HCT116 (cell line): ENCODE data around the gene GLT6D1. TPM values are rescaled to one million over a fixed set of nuclear protein-coding genes. Genes with fewer than 3 reads are reported as not detected.

Source experiments
- ATAC-seq: fragments of 200-7000 bp; cut with Tn5 transposase; 2 replicates; pipeline ENCODE4 v1.9.1; 2020; ENCODE audit warnings: mild to moderate bottlenecking, moderate library complexity
- BruUV-seq: library from RNA; stranded (reverse); fragments of 400-500 nt; replicated peaks from 2 replicates; lab custom pipeline; 2021; lab: Mats Ljungman, UMichigan
- CTCF ChIA-PET: fragments of 300-600 bp; sonication (Branson Sonifier 250); formaldehyde crosslinking; loops from one replicate; lab custom pipeline; 2021; ENCODE audit warnings: antibody characterized with exemption; lab: Charles Lee
- POLR2A ChIA-PET: fragments of 300-600, 350-600 bp; sonication (Branson Sonifier 250); formaldehyde crosslinking; loops from one replicate; lab custom pipeline; 2021; ENCODE audit warnings: antibody characterized with exemption; lab: Charles Lee
- RAD21 ChIA-PET, 2 experiments: fragments of 300-600 bp; sonication (Branson Sonifier 250); formaldehyde crosslinking; loops; one replicate each; lab custom pipeline; 2023; ENCODE audit warnings: low total read pairs in 2 of 2; ENCODE audit not compliant: uncharacterized antibody in 2 of 2, unreplicated experiment in 2 of 2, low non-redundant PET in 1 of 2; lab: Charles Lee
- DNase-seq: peaks from one replicate; pipeline ENCODE4 v3.0.0-alpha.2; 2010; ENCODE audit warnings: low read depth, low spot score
- H2AFZ ChIP-seq: fragments of 200-600 bp; shearing (Covaris generic), sonication (generic); 2 replicates; pipeline ENCODE4 v1.6.1; 2017; ENCODE audit warnings: low read depth, mixed run types, mixed read lengths, antibody characterized with exemption, low read length; ENCODE audit not compliant: poor library complexity, severe bottlenecking
- H3K27ac ChIP-seq: 2 replicates; pipeline ENCODE4 v1.5.1; 2012; ENCODE audit warnings: low read depth, low read length
- H3K27me3 ChIP-seq: fragments of 200-600 bp; sonication (generic); 2 replicates; pipeline ENCODE4 v1.6.1; 2016; ENCODE audit warnings: mixed run types, low read length, mixed read lengths; ENCODE audit not compliant: insufficient read depth
- H3K36me3 ChIP-seq, 2 experiments: fragments of 200-500 bp in 1 of 2; fragments of 200-600 bp in 1 of 2; sonication (Bioruptor generic) in 1 of 2; sonication (generic) in 1 of 2; 2 replicates each; pipeline versions ENCODE4 v1.5.1 to v1.6.1; 2014 to 2016; ENCODE audit warnings: low read length in 2 of 2, inconsistent platforms in 1 of 2, mixed read lengths in 1 of 2, mixed run types in 1 of 2; ENCODE audit not compliant: insufficient read depth in 2 of 2, control insufficient read depth in 1 of 2
- H3K4me1 ChIP-seq, 2 experiments: fragments of 200-600 bp in 1 of 2; sonication (generic) in 1 of 2; 2 replicates each; pipeline versions ENCODE4 v1.5.1 to v1.6.1; 2012 to 2017; ENCODE audit warnings: low read length in 2 of 2, inconsistent platforms in 1 of 2, mild to moderate bottlenecking in 1 of 2, mixed read lengths in 1 of 2, mixed run types in 1 of 2, moderate library complexity in 1 of 2; ENCODE audit not compliant: insufficient read depth in 2 of 2, control insufficient read depth in 1 of 2
- H3K4me2 ChIP-seq: fragments of 200-600 bp; sonication (generic); 2 replicates; pipeline ENCODE4 v1.6.1; 2017; ENCODE audit warnings: mixed run types, low read length, mixed read lengths
- H3K4me3 ChIP-seq, 2 experiments: fragments of 200-600 bp in 1 of 2; sonication (generic) in 1 of 2; replicated peaks in 1 of 2; 2 replicates each; pipeline ENCODE4 v1.5.1; 2011 to 2016; ENCODE audit warnings: low read length in 2 of 2, control low read depth in 1 of 2, low read depth in 1 of 2, mild to moderate bottlenecking in 1 of 2, mixed read lengths in 1 of 2, mixed run types in 1 of 2
- H3K79me2 ChIP-seq: fragments of 200-600 bp; sonication (generic); 2 replicates; pipeline ENCODE4 v1.6.1; 2017; ENCODE audit warnings: mild to moderate bottlenecking, mixed run types, low read length, moderate library complexity, mixed read lengths; ENCODE audit not compliant: insufficient read depth
- H3K9ac ChIP-seq: fragments of 200-600 bp; sonication (generic); 2 replicates; pipeline ENCODE4 v1.6.1; 2016; ENCODE audit warnings: low read length, mixed read lengths
- H3K9me2 ChIP-seq: fragments of 200-600 bp; sonication (generic), shearing (Covaris generic); 2 replicates; pipeline ENCODE4 v1.6.1; 2017; ENCODE audit warnings: mixed run types, mild to moderate bottlenecking, moderate library complexity; ENCODE audit not compliant: insufficient read depth
- H3K9me3 ChIP-seq, 2 experiments: fragments of 200-500 bp in 1 of 2; fragments of 200-600 bp in 1 of 2; sonication (Bioruptor generic) in 1 of 2; sonication (generic) in 1 of 2; 2 replicates each; pipeline ENCODE4 v1.6.1; 2014 to 2017; ENCODE audit warnings: low read length in 2 of 2, mixed read lengths in 2 of 2, inconsistent platforms in 1 of 2, low read depth in 1 of 2, mild to moderate bottlenecking in 1 of 2, mixed run types in 1 of 2, moderate library complexity in 1 of 2; ENCODE audit not compliant: control insufficient read depth in 1 of 2, insufficient read depth in 1 of 2
- H4K20me1 ChIP-seq: fragments of 200-600 bp; sonication (generic), shearing (Covaris generic); 2 replicates; pipeline ENCODE4 v1.6.1; 2017; ENCODE audit warnings: mixed run types, mild to moderate bottlenecking, moderate library complexity; ENCODE audit not compliant: insufficient read depth
- CEBPB ChIP-seq: IDR thresholded peaks from 2 replicates; pipeline ENCODE4 v1.6.1; 2012; ENCODE audit warnings: low read depth
- CTCF ChIP-seq, 3 experiments: fragments of 200-600 bp in 1 of 3; sonication (generic) in 1 of 3; IDR thresholded peaks in 2 of 3; conservative IDR thresholded peaks in 1 of 3; 2 replicates each; pipeline ENCODE4 v1.5.1; 2012 to 2017; ENCODE audit warnings: low read depth in 2 of 3, low read length in 2 of 3, antibody characterized with exemption in 1 of 3, borderline replicate concordance in 1 of 3, control low read depth in 1 of 3, mild to moderate bottlenecking in 1 of 3, mixed read lengths in 1 of 3, mixed run types in 1 of 3, moderate library complexity in 1 of 3; ENCODE audit not compliant: insufficient read depth in 1 of 3
- EGR1 ChIP-seq: IDR thresholded peaks from 2 replicates; pipeline ENCODE4 v1.6.1; 2012; ENCODE audit warnings: low read depth
- ELF1 ChIP-seq: IDR thresholded peaks from 2 replicates; pipeline ENCODE4 v1.6.1; 2012; ENCODE audit warnings: low read depth, borderline replicate concordance
- EZH2 ChIP-seq: fragments of 200-600 bp; sonication (generic); IDR thresholded peaks from 2 replicates; pipeline ENCODE4 v1.6.1; 2017; ENCODE audit warnings: antibody characterized with exemption, mixed run types
- EZH2phosphoT487 ChIP-seq: fragments of 200-600 bp; IDR thresholded peaks from 2 replicates; pipeline ENCODE4 v1.6.1; 2018; ENCODE audit warnings: antibody characterized with exemption, borderline replicate concordance
- FOSL1 ChIP-seq: IDR thresholded peaks from 2 replicates; pipeline ENCODE4 v1.6.1; 2012; ENCODE audit warnings: low read depth
- JUND ChIP-seq: IDR thresholded peaks from 2 replicates; pipeline ENCODE4 v1.6.1; 2012
- POLR2A ChIP-seq: IDR thresholded peaks from 2 replicates; pipeline ENCODE4 v1.7.0; 2011; ENCODE audit warnings: borderline replicate concordance; ENCODE audit not compliant: insufficient read depth, insufficient read length; ENCODE audit errors: extremely low read depth
- POLR2AphosphoS5 ChIP-seq: IDR thresholded peaks from 2 replicates; pipeline ENCODE4 v1.6.1; 2011; ENCODE audit warnings: mild to moderate bottlenecking, low read depth, low read length, moderate library complexity
- REST ChIP-seq: IDR thresholded peaks from 2 replicates; pipeline ENCODE4 v1.6.1; 2012; ENCODE audit warnings: low read depth
- SP1 ChIP-seq: IDR thresholded peaks from 2 replicates; pipeline ENCODE4 v1.6.1; 2012; ENCODE audit warnings: low read depth
- TCF7L2 ChIP-seq: IDR thresholded peaks from 2 replicates; pipeline ENCODE4 v1.7.0; 2011; ENCODE audit warnings: borderline replicate concordance, inconsistent platforms; ENCODE audit not compliant: insufficient read depth, insufficient read length; ENCODE audit errors: extremely low read depth
- YY1 ChIP-seq: IDR thresholded peaks from 2 replicates; pipeline ENCODE4 v1.6.1; 2011; ENCODE audit warnings: low read length, low read depth, moderate library complexity, mild to moderate bottlenecking; ENCODE audit not compliant: insufficient replicate concordance; ENCODE audit errors: extremely low read depth
- ZFX ChIP-seq: fragments of 450-650 bp; IDR thresholded peaks from 2 replicates; pipeline ENCODE4 v1.6.1; 2017
- intact Hi-C: fragments of 100-400 bp; cut with micrococcal nuclease; formaldehyde crosslinking; loops from 2 replicates; pipeline ENCODE4 v1.10.0; 2022
- total RNA-seq: library from RNA; stranded (reverse); gene quantifications from one replicate; pipeline ENCODE4 v1.2.1, GENCODE V29; 2021; ENCODE audit not compliant: unreplicated experiment
- TF ChIP-seq, protein P1 (sequence below): IDR thresholded peaks from 2 replicates; pipeline ENCODE4 v1.6.1; 2012
- TF ChIP-seq, protein P2 (sequence below): IDR thresholded peaks from 2 replicates; pipeline ENCODE4 v1.6.1; 2011; ENCODE audit warnings: mild to moderate bottlenecking, low read length, moderate library complexity; ENCODE audit not compliant: insufficient replicate concordance; ENCODE audit errors: extremely low read depth
- TF ChIP-seq, protein P3 (sequence below): IDR thresholded peaks from 2 replicates; pipeline ENCODE4 v1.6.1; 2012

GLT6D1 gene
- total RNA-seq, 1 experiment from 2014 or later = not detected

- no peak for TF ChIP-seq CEBPB
- TF ChIP-seq CTCF (IDR thresholded peaks at IDR 0.05 in 2 of 3, conservative IDR thresholded peaks at IDR 0.05 in 1 of 3; ENCODE audit: borderline replicate concordance in 1 of 3, insufficient read depth in 1 of 3, low read depth in 2 of 3, low read length in 2 of 3) = no peak
- no peak for TF ChIP-seq ZFX
- TF ChIP-seq EZH2phosphoT487 = no peak
- TF ChIP-seq EZH2 = no peak
- TF ChIP-seq YY1 = no peak
- no peak for TF ChIP-seq FOSL1
- TF ChIP-seq POLR2AphosphoS5 = no peak
- TF ChIP-seq REST = no peak
- TF ChIP-seq, protein P1, sequence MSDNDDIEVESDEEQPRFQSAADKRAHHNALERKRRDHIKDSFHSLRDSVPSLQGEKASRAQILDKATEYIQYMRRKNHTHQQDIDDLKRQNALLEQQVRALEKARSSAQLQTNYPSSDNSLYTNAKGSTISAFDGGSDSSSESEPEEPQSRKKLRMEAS = no peak
- no peak for TF ChIP-seq EGR1
- TF ChIP-seq, protein P2, sequence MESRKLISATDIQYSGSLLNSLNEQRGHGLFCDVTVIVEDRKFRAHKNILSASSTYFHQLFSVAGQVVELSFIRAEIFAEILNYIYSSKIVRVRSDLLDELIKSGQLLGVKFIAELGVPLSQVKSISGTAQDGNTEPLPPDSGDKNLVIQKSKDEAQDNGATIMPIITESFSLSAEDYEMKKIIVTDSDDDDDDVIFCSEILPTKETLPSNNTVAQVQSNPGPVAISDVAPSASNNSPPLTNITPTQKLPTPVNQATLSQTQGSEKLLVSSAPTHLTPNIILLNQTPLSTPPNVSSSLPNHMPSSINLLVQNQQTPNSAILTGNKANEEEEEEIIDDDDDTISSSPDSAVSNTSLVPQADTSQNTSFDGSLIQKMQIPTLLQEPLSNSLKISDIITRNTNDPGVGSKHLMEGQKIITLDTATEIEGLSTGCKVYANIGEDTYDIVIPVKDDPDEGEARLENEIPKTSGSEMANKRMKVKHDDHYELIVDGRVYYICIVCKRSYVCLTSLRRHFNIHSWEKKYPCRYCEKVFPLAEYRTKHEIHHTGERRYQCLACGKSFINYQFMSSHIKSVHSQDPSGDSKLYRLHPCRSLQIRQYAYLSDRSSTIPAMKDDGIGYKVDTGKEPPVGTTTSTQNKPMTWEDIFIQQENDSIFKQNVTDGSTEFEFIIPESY = no peak
- TF ChIP-seq ELF1 = no peak
- TF ChIP-seq TCF7L2 = no peak
- TF ChIP-seq POLR2A = no peak
- TF ChIP-seq, protein P3, sequence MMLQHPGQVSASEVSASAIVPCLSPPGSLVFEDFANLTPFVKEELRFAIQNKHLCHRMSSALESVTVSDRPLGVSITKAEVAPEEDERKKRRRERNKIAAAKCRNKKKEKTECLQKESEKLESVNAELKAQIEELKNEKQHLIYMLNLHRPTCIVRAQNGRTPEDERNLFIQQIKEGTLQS = no peak
- no peak for TF ChIP-seq SP1
- TF ChIP-seq JUND = no peak
- no peak overlapping the region for H3K4me2 ChIP-seq
- no peak overlapping the region for H3K27ac ChIP-seq
- H2AFZ ChIP-seq = no peak overlapping the region
- H3K9me2 ChIP-seq = no peaks in the 10 kb centered on the region
- DNase-seq = no peak
- RAD21 ChIA-PET = no interaction called here
- H3K27me3 ChIP-seq = peaks cover 6% of the 10 kb centered on the region; the same call in 1 of the 2 replicates
- no peaks in the 10 kb centered on the region for H3K79me2 ChIP-seq
- no peak overlapping the region for H3K4me3 ChIP-seq
- H3K36me3 ChIP-seq = no peaks in the 10 kb centered on the region
- no peaks in the 10 kb centered on the region for H4K20me1 ChIP-seq
- ATAC-seq = no peak
- intact Hi-C loops = no loop called here
- POLR2A ChIA-PET = no interaction called here
- no peak overlapping the region for H3K9ac ChIP-seq
- no peaks in the 10 kb centered on the region for H3K9me3 ChIP-seq
- BruUV-seq = no TSS peak
- CTCF ChIA-PET = no interaction called here
- no peaks in the 10 kb centered on the region for H3K4me1 ChIP-seq
Measured at GRCh38 chr9:135579356-135579755, 60.0 kb downstream of the GLT6D1 start.
